Measurements from ENCODE around the gene TRIM41.
"Not testable (repeated sequence)": the region's sequence is repeated elsewhere in the genome, so short reads cannot be mapped to it uniquely, and the experiment has no call there.

TRIM41 gene

DNA sequence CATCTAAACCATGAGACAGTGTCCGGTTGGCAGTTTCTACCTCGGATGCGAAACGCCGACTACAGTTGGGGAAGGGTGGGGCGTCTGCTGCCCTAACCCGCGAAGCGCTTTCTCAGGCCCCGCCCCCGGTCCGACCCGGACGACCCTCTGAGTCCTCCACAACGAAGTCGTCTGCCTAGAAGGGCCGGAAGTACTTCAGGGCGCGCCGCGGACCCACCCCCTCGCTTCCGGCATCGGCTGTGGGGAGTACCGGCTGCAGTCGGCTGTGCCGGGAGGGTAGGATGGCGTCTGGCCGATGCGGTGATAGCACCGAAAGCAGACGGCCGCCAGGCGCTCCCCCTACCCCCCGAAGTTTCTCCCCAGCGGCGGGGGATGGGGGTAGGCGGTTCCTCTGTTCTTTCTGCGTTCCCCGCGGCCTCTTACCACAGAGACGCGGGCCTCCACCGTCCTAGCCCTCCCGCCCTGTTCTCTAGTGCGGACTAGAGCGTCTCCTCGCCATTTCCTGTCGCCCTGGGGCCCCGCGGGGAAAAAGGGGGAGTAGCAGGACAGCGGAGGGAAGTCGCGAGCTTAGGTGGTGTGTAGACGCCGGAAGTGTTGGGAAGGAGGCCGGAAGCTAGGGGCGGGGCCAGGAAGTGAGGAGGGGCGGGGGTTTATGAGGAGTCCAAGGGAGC is at the start of gene TRIM41:
TSS of gene TRIM41 (plus strand) at position 224 of the 671 bp plus-strand sequence. CDS start 719 bp downstream, outside the sequence.
- in situ Hi-C loops (cut with HindIII; ENCODE audit: low pct_ligation_motif_present, low pct_unique_long_range_greater_than_20kb, low sequenced_read_pairs), result no loop called here

DNA sequence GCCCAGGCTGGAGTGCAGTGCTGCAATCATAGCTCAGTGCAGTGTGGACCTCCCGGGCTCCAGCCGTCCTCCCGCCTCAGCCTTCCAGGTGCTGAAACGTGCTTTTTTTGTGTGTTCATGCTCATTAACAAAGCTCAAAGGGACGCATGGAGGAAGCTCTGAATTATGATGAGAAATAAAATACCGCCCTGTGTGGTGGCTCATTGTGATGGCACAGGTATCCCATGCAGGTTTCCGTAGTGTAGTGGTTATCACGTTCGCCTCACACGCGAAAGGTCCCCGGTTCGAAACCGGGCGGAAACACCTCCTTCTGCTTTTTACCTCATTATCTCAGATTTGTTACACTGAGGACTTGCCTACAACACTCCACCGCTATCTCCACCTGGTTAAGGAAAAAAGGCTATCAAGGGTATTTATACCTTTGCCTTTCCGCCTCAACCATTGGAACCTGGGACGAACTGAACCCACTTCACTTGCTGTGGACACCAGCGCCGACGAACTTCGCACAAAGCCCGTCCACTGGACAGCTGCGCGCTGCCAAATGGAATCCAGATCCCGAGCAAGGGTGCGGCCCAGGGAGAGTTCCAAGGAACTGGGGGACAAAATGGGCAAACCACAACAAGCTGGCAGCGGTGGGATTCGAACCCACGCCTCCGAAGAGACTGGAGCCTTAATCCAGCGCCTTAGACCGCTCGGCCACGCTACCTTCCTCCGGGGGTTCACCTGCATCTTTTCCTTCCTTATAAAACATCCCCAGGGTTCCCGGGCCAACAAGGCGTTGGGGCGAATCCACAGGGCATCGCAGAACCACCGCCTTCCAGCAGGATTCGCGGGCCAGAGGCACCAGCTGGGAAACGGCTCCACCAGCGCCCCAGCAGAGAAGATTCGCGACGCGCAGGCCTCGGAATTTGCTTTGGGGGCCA is 49.4 kb upstream of the TRIM41 start:
- in situ Hi-C loops (cut with HindIII; ENCODE audit: low pct_ligation_motif_present, low pct_unique_long_range_greater_than_20kb, low sequenced_read_pairs), result no loop called here
- peak; percentile 36 for DNase-seq

More for the DNA sequence above, at the start of gene TRIM41:
- DNase-seq, result peak; percentile 95

DNA sequence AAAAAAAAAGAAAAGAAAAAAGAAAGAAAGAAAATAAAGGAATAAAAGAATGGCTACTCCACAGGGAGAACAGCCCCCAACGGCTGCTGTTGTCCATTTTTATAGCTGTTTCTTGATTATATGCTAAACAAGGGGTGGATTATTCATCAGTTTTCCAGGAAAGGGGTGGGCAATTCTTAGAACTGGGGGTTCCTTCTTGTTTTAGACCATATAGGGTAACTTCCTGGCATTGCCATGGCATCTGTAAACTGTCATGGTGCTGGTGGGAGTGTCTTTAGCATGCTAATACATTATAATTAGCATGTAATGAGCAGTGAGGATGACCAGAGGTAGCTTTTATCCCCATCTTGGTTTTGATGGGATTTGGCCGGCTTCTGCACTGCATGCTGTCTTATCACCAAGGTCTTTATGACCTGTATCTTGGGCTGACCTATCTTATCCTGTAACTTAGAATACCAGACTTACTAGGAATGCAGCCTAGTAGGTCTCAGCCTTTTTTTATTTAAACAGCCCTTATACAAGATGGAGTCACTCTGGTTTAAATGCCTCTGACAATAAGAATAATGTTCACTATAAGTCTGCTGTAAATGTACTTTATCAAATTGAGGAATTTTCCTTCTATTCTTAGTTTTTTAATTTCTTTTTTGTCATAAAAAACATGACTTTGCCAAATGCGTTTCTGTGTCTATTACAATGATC is 46.7 kb upstream of the TRIM41 start:
- no peak for DNase-seq
- in situ Hi-C loops (cut with HindIII; ENCODE audit: low pct_ligation_motif_present, low pct_unique_long_range_greater_than_20kb, low sequenced_read_pairs), result no loop called here

DNA sequence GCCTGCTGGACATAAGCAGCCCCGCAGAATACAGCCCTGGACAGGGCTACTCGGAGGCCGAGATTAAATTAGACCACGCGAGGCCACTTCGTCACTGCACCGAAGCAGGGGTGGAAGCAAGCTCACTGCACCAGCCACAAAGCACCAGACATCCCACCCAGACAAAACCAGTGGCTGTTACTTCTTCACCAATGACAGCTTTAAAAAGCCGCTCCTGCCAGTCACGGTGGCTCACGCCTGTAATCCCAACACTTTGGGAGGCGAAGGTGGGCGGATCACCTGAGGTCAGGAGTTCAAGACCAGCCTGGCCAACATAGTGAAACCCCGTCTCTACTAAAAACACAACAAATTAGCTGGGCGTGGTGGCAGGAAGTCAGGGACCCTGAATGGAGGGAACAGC is 45.5 kb upstream of the TRIM41 start:
- DNase-seq; in situ Hi-C loops (cut with HindIII; ENCODE audit: low pct_ligation_motif_present, low pct_unique_long_range_greater_than_20kb, low sequenced_read_pairs): not testable (repeated sequence)

DNA sequence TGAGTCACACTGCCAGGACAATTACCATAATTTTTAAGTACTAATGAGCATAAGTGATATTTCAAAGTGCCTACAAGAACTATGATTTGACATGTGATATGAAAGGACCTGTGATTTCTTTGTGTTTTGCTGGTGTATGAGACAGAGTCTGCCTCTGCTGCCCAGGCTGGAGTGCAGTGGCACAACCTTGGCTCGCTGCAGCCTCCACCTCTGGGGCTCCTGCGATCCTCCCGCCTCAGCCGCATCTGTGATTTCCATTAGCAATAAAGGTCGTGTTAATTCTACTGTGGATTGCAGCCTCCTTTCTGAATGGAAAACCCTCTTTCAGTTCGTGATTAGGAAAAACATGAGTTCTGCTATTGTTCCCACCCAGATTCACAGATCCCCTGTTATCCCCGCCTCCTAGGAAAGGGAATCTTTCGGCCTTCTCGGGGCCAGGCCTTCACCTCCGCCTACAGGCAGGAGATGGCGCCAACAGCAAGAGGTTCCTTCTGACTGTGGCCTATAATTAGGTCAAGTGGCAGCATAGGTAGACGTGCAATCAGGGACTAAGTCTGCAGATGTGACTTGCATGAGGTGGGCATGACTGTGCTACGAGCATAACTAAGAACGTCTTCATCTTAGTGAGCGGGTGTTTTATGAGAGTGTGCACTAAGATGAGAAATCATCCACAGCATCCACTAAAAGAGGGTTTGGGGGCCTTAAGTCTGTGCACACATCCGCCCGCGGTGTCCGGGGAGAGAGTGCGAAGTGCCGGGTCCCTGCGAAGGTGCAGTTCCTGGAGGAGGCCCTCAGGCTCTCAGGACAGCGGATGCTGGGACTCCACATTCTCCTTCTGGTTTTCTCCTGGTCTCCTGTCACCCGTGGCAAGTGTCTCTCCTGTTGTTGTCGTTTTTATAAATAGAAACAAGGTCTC is 41.2 kb upstream of the TRIM41 start:
- peak; percentile 77 for DNase-seq
- in situ Hi-C loops (cut with HindIII; ENCODE audit: low pct_ligation_motif_present, low pct_unique_long_range_greater_than_20kb, low sequenced_read_pairs), result no loop called here

DNA sequence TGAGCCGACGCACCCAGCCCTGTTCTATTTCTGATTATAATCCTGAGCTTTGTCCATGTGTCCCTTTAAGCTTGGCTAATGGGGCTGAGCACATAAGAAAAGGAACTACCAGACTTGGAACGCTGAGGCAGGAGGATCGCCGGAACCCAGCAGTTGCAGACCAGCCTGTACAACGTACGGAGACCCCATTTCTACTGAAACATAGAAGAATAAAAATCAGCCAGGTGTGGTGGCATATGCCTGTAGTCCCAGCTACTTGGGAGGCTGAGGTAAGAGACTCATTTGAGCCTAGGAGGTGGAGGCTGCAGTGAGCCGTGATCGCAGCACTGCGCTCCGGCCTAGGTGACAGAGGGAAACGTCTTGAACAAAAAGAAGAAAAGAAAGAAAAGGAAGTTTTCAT is 40.4 kb upstream of the TRIM41 start:
- no peak for DNase-seq
- in situ Hi-C loops (cut with HindIII; ENCODE audit: low pct_ligation_motif_present, low pct_unique_long_range_greater_than_20kb, low sequenced_read_pairs), result no loop called here

DNA sequence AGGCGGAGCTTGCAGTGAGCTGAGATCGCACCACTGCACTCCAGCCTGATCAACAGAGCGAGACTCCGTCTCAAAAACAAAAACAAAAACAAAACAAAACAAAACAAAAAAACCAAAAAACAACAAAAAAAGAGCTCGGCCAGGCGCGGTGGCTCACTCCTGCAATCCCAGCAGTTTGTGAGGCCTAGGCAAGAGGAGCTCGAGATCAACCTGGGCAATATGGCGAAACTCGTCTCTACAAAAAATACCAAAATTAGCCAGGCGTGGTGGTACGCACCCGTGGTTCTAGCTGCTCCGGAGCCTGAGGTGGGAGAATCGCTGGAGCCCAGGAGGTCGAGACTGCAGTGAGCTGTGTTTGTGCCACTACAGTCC is 38.2 kb upstream of the TRIM41 start:
- in situ Hi-C loops (cut with HindIII; ENCODE audit: low pct_ligation_motif_present, low pct_unique_long_range_greater_than_20kb, low sequenced_read_pairs), result no loop called here
- no peak for DNase-seq

DNA sequence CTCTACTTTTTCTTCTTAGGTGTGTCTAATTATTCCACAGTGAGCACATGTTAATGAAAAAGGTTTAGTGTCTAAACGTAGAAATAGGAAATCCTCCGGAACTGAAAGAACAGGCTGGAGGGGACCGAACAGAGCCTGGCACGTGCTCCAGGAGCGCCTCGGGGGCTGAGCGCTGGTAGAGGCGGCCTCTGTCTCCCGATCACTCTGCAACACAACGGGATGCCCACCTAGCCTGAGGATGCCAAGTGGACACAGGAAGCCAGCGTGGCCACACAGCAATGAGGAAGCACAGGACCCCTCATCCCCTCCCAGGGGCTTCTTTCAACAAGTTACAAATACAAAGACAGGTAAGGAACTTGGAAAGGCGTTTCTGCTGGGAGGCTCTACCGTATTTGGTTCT is 37.5 kb upstream of the TRIM41 start:
- in situ Hi-C loops (cut with HindIII; ENCODE audit: low pct_ligation_motif_present, low pct_unique_long_range_greater_than_20kb, low sequenced_read_pairs), result no loop called here
- no peak for DNase-seq

DNA sequence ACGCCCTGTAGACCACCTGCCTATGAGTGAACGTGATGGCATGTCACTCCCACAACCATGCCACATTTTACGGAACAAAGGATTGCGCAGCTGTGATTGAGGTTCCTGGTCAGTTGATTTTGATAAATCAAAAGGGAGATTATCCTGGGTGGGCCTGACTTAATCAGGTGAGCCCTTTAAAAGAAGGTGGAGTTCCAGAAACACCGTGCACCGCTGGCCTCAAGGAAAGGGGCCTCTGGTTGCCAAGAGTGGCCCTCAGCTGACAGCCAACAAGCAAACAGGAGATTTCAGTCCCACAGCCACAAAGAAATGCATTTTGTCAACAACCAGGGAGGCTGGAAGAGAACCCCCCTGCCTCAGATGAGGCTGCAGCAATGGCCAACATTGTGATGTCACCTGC is 37.1 kb upstream of the TRIM41 start:
- no peak for DNase-seq
- in situ Hi-C loops (cut with HindIII; ENCODE audit: low pct_ligation_motif_present, low pct_unique_long_range_greater_than_20kb, low sequenced_read_pairs), result no loop called here

DNA sequence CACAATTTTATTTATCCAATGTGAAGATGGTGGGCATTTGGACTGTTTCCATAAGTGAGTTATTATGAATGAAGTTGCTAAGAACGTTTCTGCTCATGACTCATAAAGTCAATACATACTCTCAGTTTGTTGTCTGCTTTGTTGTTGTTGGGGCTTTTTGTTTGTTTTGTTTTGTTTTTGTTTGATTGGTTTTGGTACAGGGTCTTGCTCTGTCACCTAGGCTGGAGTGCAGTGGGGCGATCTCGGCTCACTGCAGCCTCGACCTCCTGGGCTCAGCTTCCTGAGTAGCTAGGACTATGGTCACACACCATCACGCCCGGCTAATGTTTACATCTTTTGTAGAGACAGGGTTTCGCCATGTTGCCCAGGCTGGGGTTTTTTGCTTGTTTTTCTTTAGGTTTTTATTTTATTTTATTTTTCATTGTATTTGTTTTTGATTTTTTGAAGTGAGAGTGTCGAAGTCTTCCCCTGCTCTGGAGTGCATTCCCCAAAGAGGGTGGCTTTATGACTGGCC is 36.0 kb upstream of the TRIM41 start:
- in situ Hi-C loops (cut with HindIII; ENCODE audit: low pct_ligation_motif_present, low pct_unique_long_range_greater_than_20kb, low sequenced_read_pairs), result no loop called here
- DNase-seq, result peak; percentile 49

DNA sequence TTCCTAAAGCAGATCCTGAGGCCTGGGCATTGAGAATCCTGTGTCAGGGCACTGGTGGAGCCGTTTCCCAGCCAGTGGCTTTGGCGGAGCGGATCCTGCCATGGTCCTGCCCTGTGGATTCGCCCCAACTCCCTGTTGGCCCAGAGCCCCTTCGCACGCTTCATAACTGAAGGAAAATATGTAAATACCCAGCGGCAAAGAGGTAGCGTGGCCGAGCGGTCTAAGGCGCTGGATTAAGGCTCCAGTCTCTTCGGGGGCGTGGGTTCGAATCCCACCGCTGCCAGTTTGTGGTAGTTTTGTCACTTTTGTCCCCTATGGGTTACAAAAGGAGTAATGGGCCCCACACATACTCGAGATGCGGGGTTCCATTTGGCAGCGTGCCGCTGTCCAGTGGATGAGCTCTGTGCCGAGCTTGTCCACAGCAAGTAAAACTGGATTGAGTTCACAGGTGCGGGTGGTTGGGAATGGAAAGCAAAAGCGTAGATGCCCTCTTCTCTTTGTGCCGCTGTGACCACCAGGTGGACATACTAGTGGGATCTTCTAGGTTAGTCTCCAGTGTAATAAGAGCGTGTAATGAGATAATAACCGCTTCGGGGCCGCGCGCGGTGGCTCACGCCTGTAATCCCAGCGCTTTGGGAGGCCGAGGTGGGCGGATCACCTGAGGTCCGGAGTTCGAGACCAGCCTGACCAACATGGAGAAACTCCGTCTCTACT is 35.4 kb upstream of the TRIM41 start:
- DNase-seq, result peak; percentile 80
- in situ Hi-C loops (cut with HindIII; ENCODE audit: low pct_ligation_motif_present, low pct_unique_long_range_greater_than_20kb, low sequenced_read_pairs), result no loop called here

DNA sequence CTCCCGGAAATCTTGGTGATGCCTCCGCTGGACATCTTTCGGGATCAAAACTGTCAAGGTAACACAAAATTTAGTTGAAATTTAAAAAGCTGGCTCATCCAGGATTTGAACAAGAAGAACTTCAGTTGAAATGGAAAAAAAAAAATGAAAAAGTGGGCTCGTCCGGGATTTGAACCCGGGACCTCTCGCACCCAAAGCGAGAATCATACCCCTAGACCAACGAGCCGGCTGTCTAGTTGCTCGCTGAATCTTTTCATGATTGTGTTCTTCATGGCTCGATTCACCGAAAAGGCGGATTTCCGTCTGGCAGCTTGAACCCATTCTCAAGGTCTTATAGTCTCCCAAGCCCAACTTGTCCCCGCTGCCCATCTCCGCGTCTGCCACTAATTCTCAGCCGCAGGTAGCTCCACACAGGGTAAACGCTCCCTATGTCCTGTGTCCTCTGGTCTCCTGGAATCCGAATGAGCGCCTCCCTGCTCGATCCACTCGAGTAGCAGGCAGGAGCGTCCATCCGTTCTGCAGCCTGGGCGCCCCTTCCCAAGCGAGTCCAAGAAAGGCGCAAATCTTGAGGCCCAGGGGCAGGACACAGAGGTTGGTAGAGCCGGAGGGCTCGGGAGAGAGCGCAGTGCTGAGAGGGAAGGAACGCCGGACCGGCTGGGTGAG is 34.2 kb upstream of the TRIM41 start:
- DNase-seq, result peak; percentile 76
- in situ Hi-C loops (cut with HindIII; ENCODE audit: low pct_ligation_motif_present, low pct_unique_long_range_greater_than_20kb, low sequenced_read_pairs), result no loop called here

DNA sequence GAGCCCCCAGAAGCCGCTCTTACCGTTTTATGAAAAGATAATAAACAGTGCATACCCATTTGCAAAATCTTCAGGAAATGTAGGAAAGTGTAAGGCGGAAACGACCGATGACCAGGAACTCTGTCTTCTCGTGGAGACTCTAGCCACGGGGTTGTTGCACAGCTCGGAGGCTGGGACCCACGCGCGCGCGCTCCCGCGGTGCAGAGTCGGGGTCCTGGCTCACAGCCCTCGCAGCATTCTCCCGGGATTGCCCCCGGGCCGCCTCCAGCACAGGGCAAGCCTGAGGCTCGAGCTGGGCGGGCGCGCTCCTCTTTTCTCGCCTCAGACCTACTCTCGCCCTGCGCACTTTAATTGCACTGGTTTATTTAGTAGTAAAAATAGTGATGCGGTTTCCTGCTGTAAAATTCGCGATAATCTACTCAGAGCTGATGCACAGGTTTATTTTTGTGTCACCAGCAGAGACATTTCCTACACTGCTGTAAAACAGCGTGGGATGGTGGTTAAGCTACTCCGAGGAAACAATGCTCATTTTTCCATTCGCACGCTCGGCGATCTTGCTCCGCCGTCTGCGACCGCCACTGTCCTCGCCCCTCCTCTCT is 33.6 kb upstream of the TRIM41 start:
- in situ Hi-C loops (cut with HindIII; ENCODE audit: low pct_ligation_motif_present, low pct_unique_long_range_greater_than_20kb, low sequenced_read_pairs), result no loop called here
- peak; percentile 37 for DNase-seq

DNA sequence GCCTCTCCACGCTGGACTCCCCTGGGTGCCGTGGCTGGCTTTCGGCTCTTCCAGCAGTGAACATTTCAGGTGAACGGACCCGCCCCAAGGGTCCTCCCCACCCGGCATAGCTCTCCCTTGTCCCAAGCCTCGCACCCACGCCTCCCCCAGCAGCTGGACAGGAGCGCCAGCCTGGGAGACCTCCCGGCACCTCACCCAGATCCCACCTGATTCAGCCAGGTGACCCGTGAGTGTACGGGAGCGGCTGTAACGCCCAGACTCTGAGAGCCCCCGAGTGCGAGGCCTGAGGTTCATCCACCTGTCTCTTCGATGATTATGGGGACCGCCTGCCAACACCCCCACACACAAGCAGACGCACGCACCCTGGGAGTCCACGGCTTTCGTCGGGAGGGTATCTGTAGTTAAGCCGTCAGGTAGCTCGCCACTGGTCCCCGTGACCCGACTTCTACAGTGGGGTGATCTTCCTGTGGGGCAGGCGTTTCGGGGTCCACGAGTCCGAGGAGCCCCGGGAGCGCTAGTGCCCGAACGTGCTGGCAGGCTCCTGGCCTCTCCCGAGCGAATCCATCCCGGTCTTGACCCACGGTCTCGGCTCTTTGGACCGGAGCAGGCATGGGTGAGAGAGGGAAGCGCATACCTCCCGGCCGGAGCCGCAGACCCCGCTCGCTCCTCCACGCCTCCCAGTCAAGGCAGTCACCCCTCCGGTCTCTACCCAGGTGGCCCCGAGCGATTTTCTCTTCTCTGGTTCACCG is 32.9 kb upstream of the TRIM41 start:
- no peak for DNase-seq
- in situ Hi-C loops (cut with HindIII; ENCODE audit: low pct_ligation_motif_present, low pct_unique_long_range_greater_than_20kb, low sequenced_read_pairs), result no loop called here

DNA sequence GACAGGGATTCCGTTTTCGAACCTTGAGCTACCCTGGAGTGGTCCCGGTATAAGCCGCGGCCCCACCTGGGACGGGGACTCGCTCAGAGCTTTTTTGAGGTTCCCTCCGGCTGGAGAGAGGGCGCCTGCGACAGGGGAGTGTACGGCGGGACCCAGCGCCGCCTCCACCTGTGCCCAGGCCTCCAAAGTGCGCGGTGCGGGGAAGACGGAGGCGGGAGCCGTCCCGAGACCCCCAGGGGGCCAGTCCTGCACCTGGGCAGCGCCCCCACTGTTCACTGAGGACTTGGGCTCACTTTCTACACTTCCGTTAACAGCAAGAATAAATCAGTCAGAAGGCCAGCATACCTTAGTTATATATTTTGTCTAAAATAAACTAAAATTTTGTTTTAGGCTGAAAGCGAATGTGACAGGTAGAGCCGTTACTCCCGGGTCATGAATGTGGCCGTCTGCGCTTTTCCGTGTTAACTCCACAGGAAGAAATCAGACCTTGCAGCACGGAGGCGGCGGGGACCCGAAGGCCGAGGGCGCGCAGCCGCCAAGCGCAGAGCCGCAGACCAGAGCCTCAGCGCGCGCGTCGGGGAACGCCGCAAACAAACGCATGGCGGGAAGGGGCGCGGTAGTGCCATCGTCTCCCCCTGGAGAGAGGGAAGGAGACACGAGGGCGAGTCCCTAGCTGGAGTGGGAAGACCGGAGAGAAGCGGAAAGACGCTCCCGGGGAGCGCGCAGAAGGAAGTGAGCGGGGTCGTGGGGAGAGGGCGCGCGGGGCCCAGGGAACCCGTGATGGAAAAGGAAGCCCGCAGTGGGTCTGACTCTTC is 32.2 kb upstream of the TRIM41 start:
- in situ Hi-C loops (cut with HindIII; ENCODE audit: low pct_ligation_motif_present, low pct_unique_long_range_greater_than_20kb, low sequenced_read_pairs), result no loop called here
- peak; percentile 42 for DNase-seq
